Esophagus muscularis mucosa (tissue), 3 donors: Measurements from ENCODE around the gene C1QTNF9.

Experiments
- EP300 ChIP-seq: sonication (generic); formaldehyde crosslinking; IDR thresholded peaks from one replicate; pipeline ENCODE4 v1.6.1; 2017; ENCODE audit warnings: antibody characterized with exemption
- TF ChIP-seq, protein P1 (sequence below), 3 experiments: fragments of 200-600 bp in 2 of 3; fragments of 450-650 bp in 1 of 3; sonication (generic) in 2 of 3; IDR thresholded peaks; one replicate each; pipeline ENCODE4 v1.5.1; 2017 to 2019; ENCODE audit warnings: antibody characterized with exemption in 3 of 3, mild to moderate bottlenecking in 2 of 3, moderate library complexity in 1 of 3

DNA sequence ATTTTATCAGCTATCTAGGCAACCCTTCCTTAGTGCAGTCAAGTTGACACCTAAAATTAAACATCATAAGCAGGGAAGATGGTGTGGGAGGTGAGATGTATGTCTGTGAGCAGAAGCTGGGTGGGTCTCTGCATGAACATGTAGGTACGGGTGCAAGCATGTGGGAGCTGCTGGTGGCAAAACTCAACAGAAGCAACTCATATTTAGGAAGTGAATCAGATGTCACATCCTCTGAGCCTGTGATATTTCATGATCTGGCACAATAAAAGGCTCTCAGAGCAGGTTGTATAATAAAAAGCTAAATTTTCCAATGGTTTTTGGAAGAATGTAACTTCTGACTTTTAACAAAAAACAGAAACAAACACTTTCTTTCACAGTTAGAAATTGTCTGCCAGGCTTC, 44.4 kb downstream of the C1QTNF9 start:
- TF ChIP-seq, protein P1, sequence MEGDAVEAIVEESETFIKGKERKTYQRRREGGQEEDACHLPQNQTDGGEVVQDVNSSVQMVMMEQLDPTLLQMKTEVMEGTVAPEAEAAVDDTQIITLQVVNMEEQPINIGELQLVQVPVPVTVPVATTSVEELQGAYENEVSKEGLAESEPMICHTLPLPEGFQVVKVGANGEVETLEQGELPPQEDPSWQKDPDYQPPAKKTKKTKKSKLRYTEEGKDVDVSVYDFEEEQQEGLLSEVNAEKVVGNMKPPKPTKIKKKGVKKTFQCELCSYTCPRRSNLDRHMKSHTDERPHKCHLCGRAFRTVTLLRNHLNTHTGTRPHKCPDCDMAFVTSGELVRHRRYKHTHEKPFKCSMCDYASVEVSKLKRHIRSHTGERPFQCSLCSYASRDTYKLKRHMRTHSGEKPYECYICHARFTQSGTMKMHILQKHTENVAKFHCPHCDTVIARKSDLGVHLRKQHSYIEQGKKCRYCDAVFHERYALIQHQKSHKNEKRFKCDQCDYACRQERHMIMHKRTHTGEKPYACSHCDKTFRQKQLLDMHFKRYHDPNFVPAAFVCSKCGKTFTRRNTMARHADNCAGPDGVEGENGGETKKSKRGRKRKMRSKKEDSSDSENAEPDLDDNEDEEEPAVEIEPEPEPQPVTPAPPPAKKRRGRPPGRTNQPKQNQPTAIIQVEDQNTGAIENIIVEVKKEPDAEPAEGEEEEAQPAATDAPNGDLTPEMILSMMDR (IDR thresholded peaks at IDR 0.05) = no peak
- TF ChIP-seq EP300 = no peak
